HT-29 (cell line): ENCODE results near the gene KRTAP4-8. TPM values are rescaled to one million over a fixed set of nuclear protein-coding genes. Genes with fewer than 3 reads are reported as not detected.
"Not testable (repeated sequence)": the region's sequence is repeated elsewhere in the genome, so short reads cannot be mapped to it uniquely, and the experiment has no call there.

Source experiments
- DNase-seq: peaks from one replicate; pipeline ENCODE4 v3.0.0-alpha.2; 2015; ENCODE audit warnings: low spot score
- total RNA-seq: library from RNA; depleted of rRNA; stranded (reverse); fragments of >200 nt; shearing (Covaris generic); gene quantifications from 2 replicates; pipeline ENCODE4 v1.2.3, GENCODE V29; 2014; rRNA removed

The KRTAP4-8 gene
- total RNA-seq, 1 experiment from 2014 or later: not detected

DNA sequence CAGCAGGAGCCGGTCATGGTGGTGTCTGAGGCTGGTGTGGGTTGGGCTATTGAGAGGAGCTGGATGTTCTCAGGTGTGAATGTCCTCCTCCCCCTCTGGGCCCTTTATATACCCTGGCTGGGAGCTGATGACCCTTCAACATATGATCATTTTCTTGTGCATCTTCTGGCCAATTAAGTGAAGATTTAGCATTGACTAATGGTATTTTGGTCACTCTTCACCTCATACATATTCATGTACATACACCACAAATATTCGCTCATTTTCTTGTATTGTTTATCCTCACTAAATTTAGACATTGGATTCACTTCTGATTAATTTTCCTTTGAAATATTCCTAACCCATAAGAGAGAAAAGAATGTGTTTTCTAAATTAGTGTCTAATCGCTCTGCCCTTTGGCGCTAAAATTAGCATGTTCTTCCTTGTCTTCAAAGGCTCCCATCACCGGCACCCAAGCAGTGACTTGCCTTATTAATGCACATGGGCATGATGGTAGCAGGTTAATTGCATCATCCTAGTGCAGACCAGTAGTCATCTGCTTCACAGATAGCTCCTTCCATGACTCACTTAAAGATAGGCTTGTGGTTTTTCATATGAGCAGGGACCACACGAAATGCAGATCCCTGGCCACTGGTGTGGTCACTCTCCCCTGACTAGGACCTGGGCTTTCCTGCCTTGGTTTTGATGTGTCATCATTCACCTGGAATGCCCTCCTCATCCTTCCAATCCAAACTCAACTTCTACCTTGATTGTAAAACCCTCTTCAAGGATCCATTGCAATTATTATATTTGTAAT lies 31.9 kb downstream of the KRTAP4-8 start, which contains the start of gene KRTAP2-4:
Gene KRTAP2-4 (minus strand): TSS at position 51 of the 796 bp plus-strand sequence. CDS start 34 bp downstream, at position 17.
- no peak for DNase-seq

GRCh38 chr17:41065016-41065689 lies 32.8 kb downstream of the KRTAP4-8 start:
- not testable (repeated sequence) for DNase-seq

DNA sequence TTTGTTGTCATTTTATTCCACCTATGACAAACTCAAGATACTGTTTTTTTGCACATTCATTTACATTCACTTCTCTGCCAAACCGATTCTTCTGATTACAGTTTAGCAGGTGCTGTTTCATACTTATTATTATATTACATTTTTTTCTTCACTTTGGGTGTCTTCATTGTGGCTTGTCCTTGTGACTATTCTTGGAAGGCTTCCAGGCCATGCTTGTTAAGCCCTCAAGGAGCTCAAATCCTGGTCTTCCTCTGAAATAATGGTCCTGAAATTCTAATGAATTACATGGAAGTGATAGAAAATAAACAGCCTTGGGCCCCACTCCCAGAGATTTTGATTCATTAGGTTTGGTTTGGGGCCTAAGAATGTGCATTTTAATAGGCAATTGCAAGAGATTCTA lies 33.6 kb downstream of the KRTAP4-8 start:
- DNase-seq: no peak

GRCh38 chr17:41063449-41063848 lies 34.5 kb downstream of the KRTAP4-8 start:
- DNase-seq: no peak

- no peak for DNase-seq
These were observed 36.0 kb downstream of the KRTAP4-8 start for GRCh38 chr17:41061964-41062363.

DNA sequence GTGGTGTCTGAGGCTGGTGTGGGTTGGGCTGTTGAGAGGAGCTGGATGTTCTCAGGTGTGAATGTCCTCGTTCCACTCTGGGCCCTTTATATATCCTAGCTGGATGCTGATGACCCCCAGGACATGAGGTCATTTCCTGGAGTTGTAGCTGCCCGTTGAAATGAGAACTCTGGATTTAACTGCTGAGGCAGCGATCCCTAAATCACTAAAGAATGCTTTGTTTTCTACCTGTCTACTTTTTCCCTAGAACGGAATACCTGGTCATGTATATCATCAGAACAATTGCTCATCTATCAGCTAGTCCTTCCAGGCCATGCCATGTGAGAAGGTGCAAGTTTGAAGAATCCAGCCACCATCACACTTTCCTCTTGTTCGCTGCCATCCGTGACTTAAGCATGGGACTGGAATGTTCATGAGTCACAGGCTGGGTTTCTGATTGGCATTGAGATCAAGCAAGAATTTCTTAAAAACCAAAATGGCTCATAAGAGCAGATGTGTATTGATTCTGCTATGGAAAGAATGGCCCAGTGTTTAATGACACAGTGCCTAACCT lies 37.8 kb downstream of the KRTAP4-8 start, which contains the start of gene KRTAP2-3:
Gene KRTAP2-3 (minus strand): TSS at position 63 of the 553 bp plus-strand sequence. CDS start 64 bp downstream, outside the sequence.
- DNase-seq: no peak

DNA sequence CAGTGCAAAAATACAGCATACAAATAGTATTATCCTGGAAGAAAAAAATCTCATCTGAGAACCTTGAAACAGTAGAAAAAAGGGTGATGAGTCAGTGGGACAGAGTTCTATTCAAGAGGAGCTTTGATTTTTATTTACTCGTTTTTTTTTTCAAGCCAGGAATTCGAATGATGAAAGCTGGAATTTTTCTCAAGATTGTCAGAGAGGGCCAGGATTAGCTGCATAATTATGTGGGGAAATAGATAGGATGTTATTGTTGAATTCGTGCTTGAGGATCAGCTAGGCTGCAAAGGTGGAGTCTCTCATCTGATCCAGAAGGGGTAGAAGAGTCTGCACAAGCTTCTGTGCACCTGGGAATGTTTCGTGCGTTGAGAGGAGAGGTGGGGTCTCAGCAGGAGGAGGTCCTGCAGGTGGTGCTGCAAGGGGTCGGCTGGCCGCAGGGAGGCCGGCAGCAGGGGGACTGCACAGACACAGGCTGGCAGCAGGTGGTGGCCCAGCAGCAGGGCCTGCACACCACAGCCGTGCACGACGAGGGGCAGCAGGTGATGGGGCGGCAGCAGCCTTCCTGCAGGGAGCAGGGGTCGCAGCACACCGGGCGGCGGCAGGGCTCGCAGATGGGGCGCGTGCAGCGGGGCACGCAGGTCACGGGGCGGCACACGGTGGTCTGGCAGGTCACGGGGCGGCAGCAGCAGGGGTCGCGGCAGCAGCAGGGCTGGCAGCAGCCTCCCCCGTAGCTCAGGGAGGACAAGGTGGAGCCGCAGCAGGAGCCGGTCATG lies 38.5 kb downstream of the KRTAP4-8 start:
- DNase-seq: not testable (repeated sequence)

DNA sequence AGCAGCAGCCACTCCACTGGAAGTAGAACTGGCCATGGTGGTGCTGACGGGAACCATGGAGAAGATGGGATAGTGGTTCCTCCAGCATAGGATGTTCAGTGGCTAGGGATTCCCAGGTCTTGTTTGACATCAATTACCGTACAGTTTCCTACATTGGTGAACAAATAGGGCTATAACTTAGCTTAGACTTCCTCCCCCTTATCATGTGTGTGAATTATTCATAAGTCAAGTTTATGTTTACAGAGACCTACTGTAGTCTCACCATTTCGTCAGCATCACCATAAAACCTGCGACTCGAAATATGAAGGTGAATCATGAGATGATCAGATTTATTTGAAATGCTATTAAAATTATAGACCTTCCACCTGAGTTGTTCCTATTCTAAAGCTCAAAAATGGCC lies 39.2 kb downstream of the KRTAP4-8 start:
- no peak for DNase-seq

DNA sequence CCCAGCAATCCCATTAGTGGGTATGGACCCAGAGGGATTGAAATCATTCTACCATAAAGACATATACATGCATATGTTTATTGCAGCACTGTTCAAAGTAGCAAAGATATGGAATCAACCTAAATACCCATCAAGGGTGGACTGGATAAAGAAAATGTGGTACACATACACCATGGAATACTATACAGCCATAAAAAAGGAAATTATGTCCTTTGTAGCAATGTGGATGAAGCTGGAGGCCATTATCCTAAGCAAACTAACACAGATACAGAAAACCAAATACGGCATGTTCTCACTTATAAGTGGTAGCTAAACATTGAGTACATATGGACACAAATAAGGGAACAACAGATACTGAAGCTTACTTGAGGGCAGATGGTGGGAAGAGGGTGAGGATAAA lies 40.4 kb downstream of the KRTAP4-8 start:
- DNase-seq: no peak

DNA sequence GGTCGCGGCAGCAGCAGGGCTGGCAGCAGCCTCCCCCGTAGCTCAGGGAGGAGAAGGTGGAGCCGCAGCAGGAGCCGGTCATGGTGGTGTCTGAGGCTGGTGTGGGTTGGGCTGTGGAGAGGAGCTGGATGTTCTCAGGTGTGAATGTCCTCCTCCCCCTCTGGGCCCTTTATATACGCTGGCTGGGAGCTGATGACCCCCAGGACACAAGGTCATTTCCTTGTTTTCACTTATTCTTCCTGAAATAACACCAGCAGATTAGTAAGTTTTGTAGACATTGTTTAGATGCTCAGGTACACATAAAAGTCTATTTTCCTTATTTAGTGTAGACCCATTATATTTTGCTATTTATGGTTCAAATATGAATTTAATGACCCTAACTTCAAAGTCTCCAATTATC lies 42.8 kb downstream of the KRTAP4-8 start, which contains the start of gene KRTAP2-2:
Gene KRTAP2-2 (minus strand): TSS at position 101 of the 400 bp plus-strand sequence. CDS start 19 bp downstream, at position 82.
- not testable (repeated sequence) for DNase-seq

GRCh38 chr17:41054556-41054955 lies 43.4 kb downstream of the KRTAP4-8 start:
- not testable (repeated sequence) for DNase-seq

DNA sequence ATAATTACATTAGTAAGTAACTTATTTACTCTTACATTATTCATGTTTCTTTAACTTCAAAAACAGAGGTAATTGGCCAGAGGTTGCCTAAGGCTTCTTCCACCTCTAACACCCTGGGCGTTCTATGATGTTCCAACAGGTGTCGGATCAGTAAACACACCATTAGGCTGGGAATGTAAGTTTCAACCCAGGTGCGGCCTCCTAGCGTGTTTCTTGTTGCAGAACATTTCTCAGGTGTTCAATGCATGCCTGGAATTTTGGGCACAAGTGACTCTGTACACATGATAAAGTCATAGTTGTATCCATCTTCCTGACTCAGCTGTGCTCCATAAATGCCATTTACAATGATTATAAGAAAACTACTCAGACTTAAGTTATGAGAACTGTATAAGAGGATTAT lies 43.9 kb downstream of the KRTAP4-8 start:
- no peak for DNase-seq

GRCh38 chr17:41052566-41052965 lies 45.4 kb downstream of the KRTAP4-8 start:
- no peak for DNase-seq

- no peak for DNase-seq
These were observed 48.8 kb downstream of the KRTAP4-8 start for GRCh38 chr17:41049110-41049509.

DNA sequence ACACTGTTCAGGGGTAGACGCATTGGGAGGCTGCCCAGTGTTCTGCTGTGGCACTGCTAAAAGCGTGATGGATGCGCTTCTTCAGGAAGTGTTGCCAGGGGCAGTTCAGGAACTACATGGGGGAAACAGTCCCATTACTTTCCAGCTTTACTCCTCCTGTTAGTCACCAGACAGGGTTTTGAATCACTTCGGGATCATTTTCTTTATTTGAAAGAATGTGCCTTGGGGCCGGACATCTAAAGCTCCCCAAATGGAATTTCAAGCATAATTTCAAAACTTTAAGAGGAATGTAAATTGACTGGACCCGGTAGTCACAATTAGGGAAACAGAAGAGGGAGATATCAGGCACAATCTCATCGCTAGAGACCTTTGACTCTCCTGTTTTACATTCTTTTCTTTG lies 49.5 kb downstream of the KRTAP4-8 start:
- no peak for DNase-seq

Other genes starting within 250 kb of the KRTAP4-8 start
- 0.33 and 0.39 TPM in 2 replicates for gene KRT12, start 230.9 kb downstream of the KRTAP4-8 start, total RNA-seq
- gene KRT20, start 212.9 kb downstream of the KRTAP4-8 start, total RNA-seq: 189 and 203 TPM in 2 replicates
- 3.3 and 4.1 TPM in 2 replicates for gene KRT23, start 160.5 kb downstream of the KRTAP4-8 start, total RNA-seq
- not detected in 2 replicates for gene KRT39, start 131.2 kb downstream of the KRTAP4-8 start, total RNA-seq
- 2.4 and 2.7 TPM in 2 replicates for gene KRT40, start 113.8 kb downstream of the KRTAP4-8 start, total RNA-seq
- gene KRTAP3-3, start 104.0 kb downstream of the KRTAP4-8 start, total RNA-seq: not detected in 2 replicates
- gene KRTAP3-2, start 98.2 kb downstream of the KRTAP4-8 start, total RNA-seq: not detected in 2 replicates
- not detected in 2 replicates for gene KRTAP3-1, start 89.0 kb downstream of the KRTAP4-8 start, total RNA-seq
- gene KRTAP1-5, start 70.9 kb downstream of the KRTAP4-8 start, total RNA-seq: not detected in 2 replicates
- gene KRTAP1-4, start 67.9 kb downstream of the KRTAP4-8 start, total RNA-seq: not detected in 2 replicates
- not detected in 2 replicates for gene KRTAP1-3, start 63.3 kb downstream of the KRTAP4-8 start, total RNA-seq
- 0.42 and 0.64 TPM in 2 replicates for gene KRTAP1-1, start 56.7 kb downstream of the KRTAP4-8 start, total RNA-seq
- not detected in 2 replicates for gene KRTAP2-1, start 50.8 kb downstream of the KRTAP4-8 start, total RNA-seq
- not detected in 2 replicates for gene KRTAP2-2, start 42.9 kb downstream of the KRTAP4-8 start, total RNA-seq
- not detected in 2 replicates for gene KRTAP2-3, start 38.0 kb downstream of the KRTAP4-8 start, total RNA-seq
- not detected in 2 replicates for gene KRTAP2-4, start 32.3 kb downstream of the KRTAP4-8 start, total RNA-seq
- not detected in 2 replicates for gene KRTAP4-7, start 14.0 kb downstream of the KRTAP4-8 start, total RNA-seq
- gene KRTAP4-16, start 4.1 kb upstream of the KRTAP4-8 start, total RNA-seq: not detected in 2 replicates
- gene KRTAP4-9, start 7.2 kb upstream of the KRTAP4-8 start, total RNA-seq: not detected in 2 replicates
- gene KRTAP4-11, start 20.2 kb upstream of the KRTAP4-8 start, total RNA-seq: not detected in 2 replicates
- not detected in 2 replicates for gene KRTAP4-12, start 26.0 kb upstream of the KRTAP4-8 start, total RNA-seq
- gene KRTAP4-6, start 42.4 kb upstream of the KRTAP4-8 start, total RNA-seq: not detected in 2 replicates
- gene KRTAP4-5, start 51.7 kb upstream of the KRTAP4-8 start, total RNA-seq: not detected in 2 replicates
- gene KRTAP4-4, start 62.6 kb upstream of the KRTAP4-8 start, total RNA-seq: not detected in 2 replicates
- not detected in 2 replicates for gene KRTAP4-3, start 70.1 kb upstream of the KRTAP4-8 start, total RNA-seq
- not detected in 2 replicates for gene KRTAP4-2, start 80.1 kb upstream of the KRTAP4-8 start, total RNA-seq
- gene KRTAP4-1, start 86.8 kb upstream of the KRTAP4-8 start, total RNA-seq: not detected in 2 replicates
- not detected in 2 replicates for gene KRTAP9-1, start 91.7 kb upstream of the KRTAP4-8 start, total RNA-seq
- not detected in 2 replicates for gene KRTAP9-2, start 128.5 kb upstream of the KRTAP4-8 start, total RNA-seq
- gene KRTAP9-3, start 134.3 kb upstream of the KRTAP4-8 start, total RNA-seq: not detected in 2 replicates
- not detected in 2 replicates for gene KRTAP9-8, start 139.9 kb upstream of the KRTAP4-8 start, total RNA-seq
- not detected in 2 replicates for gene KRTAP9-4, start 151.5 kb upstream of the KRTAP4-8 start, total RNA-seq
- not detected in 2 replicates for gene KRTAP9-9, start 157.2 kb upstream of the KRTAP4-8 start, total RNA-seq
- gene KRTAP9-6, start 167.2 kb upstream of the KRTAP4-8 start, total RNA-seq: not detected in 2 replicates
- not detected in 2 replicates for gene KRTAP9-7, start 177.6 kb upstream of the KRTAP4-8 start, total RNA-seq
- gene KRTAP29-1, start 204.7 kb upstream of the KRTAP4-8 start, total RNA-seq: not detected in 2 replicates
- not detected in 2 replicates for gene KRTAP16-1, start 211.2 kb upstream of the KRTAP4-8 start, total RNA-seq
- not detected in 2 replicates for gene KRTAP17-1, start 217.6 kb upstream of the KRTAP4-8 start, total RNA-seq